GM18526 (cell line): ENCODE data around the gene NCAPG.

Source experiments
- POLR2A ChIP-seq: IDR thresholded peaks from 3 replicates; pipeline ENCODE4 v1.6.1; 2011; ENCODE audit not compliant: insufficient read length; ENCODE audit errors: extremely low read depth

The NCAPG gene

DNA sequence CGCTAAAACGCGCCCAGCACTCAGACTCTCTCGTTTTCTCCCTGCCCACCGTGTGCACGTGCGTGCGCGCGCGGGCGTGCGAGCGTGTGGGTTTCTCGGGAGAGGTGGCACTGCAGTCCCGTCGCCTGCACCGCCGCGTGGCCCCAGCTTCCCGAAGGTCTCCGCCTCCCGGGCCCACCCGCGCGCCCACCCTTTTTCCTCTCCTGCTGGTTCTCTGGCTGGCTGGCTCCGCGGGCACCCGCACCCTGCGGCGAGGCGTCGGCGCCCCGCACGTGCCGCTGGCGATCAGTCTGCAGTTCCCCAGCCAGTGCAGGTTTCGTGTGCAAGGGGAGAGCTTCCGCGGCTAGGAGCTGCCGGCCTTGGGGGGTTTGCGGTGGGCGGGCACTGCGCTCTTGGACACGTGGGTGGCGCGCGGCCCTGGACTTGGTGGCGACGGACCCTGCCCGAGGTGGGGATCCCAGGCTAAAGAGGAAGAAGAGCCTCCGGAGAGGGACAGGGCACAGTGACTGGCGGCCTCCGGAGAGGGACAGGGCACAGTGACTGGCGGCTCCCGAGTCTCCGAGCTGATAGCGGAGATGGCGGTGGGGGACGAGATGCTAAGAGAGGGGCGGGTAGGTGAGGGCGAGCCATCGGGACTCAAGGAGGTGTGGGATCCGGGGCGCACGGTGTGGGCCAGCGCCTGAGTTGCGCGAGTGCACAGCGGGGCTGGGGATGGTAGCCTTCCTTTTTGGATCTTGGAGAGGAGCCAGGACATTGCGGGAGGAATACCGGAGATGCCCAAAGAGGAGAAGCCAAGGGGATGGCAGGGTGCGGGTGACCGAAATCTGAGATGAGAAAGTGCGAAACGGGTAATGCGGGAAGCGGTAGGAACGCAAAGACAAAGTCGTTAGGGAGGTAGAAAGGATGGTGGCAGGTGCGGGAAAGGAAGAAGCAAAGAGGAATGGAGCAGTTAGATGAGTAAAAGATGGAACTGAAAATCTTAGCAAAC lies 29.2 kb upstream of the NCAPG start, which contains the start of gene FAM184B:
FAM184B (minus strand) TSS at position 322 of the 988 bp plus-strand sequence. CDS start 322 bp downstream, outside the sequence.
- no peak for TF ChIP-seq POLR2A

GRCh38 chr4:17785858-17786257 lies 24.9 kb upstream of the NCAPG start:
- no peak for TF ChIP-seq POLR2A

DNA sequence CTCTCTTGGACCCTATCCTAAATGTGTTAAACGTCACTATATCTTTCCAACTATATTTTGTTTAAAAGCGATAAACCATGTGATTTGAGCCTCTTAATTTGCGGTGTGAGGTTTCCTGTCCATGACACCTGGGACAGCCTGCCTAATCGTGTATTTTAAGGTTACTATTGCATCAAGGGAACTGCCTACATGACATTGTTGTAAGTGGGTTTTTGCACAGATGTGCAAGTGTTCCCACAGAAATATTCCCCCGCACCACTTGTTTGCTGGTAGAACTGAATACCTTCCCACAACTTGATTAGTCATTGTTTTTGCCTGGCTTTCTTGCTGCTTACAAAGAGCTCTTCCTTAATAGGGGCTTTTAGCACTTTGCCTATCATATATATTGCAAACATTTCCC lies 24.2 kb upstream of the NCAPG start:
- TF ChIP-seq POLR2A, result no peak

DNA sequence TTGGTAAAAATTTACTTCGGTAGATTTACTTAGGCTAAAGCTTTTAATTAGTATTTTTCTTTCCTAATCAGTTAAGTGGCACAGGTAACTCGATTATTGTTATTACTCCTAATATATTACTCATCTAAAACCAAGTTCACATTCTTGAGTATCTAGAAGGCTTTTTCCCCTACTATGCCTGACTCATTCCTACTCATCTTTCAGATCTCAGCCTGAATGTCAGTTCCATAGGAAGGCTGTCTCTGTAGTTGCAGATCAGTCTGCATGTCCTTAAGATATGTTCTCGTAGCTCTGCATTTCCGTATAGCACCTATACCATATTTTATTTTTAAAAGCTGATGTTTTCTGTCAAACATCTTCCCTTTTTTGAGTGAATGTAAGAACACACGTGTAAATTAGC lies 23.5 kb upstream of the NCAPG start:
- no peak for TF ChIP-seq POLR2A

DNA sequence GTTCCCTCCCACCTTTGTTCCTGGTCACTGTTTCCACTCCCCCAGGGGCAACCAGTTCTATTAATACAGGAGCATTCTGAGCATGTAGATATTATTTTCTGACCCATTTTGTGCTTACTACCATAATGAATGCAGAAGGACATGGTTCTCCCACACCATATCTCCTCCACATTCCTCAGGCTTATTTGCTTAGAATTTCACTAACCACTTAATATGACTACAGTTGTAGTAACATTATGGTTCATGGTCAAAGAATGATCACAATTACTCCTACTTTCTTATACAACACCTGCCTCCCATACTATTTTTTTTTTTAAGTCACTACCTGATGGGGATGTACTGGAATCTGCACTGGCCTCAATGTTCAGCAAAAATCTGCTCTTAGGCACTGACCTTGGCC lies 21.8 kb upstream of the NCAPG start:
- no peak for TF ChIP-seq POLR2A

- no peak for TF ChIP-seq POLR2A
Measured at GRCh38 chr4:17794730-17795129, 16.0 kb upstream of the NCAPG start.

- TF ChIP-seq POLR2A, result no peak
Measured at GRCh38 chr4:17797808-17798207, 13.0 kb upstream of the NCAPG start.

DNA sequence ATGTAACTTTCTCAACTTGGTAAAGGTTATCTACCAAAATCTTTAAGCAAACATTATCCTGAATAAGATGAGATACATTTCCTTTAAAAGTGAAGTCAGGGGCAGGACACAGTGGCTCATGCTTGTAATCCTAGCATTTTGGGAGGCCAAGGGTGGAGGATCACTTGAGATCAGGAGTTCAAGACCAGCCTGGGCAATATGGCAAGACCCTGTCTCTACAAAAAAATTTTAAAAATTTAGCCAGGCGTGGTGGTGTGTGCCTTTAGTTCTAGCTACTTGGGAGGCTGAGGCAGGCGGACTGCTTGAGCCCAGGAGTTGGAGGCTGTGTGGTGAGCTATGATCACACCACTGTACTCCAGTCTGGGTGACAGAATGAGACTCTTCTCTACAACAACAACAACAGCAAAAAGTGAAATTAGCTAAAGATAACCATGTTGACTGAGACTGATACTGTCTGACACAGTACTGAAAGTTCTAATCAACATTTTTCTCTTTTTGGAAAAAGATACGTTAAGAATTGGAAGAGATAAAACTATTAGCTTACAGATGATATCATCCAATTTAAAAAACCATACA lies 5.1 kb upstream of the NCAPG start:
- TF ChIP-seq POLR2A, result no peak

GRCh38 chr4:17807446-17807845 lies 3.3 kb upstream of the NCAPG start:
- no peak for TF ChIP-seq POLR2A

- no peak for TF ChIP-seq POLR2A
Measured at GRCh38 chr4:17809667-17810066, 1.1 kb upstream of the NCAPG start.

GRCh38 chr4:17811078-17811603 lies 362 bp downstream of the NCAPG start:
- TF ChIP-seq POLR2A, result no peak

- no peak for TF ChIP-seq POLR2A
Measured at GRCh38 chr4:17812125-17812524, 1.3 kb downstream of the NCAPG start.

DNA sequence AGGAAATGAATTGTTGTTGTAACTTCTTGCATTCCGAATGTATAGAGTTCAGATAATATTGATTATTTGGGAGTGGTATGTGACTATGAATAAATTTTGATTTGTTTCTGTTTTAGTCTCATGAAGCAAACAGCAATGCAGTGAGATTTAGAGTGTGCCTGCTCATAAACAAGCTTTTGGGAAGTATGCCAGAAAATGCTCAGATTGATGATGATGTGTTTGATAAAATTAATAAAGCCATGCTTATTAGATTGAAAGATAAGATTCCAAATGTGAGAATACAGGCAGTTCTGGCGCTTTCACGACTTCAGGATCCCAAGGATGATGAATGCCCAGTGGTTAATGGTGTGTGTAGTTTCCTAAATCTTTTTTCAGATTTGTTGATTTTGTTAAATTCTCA lies 2.0 kb downstream of the NCAPG start:
- no peak for TF ChIP-seq POLR2A

DNA sequence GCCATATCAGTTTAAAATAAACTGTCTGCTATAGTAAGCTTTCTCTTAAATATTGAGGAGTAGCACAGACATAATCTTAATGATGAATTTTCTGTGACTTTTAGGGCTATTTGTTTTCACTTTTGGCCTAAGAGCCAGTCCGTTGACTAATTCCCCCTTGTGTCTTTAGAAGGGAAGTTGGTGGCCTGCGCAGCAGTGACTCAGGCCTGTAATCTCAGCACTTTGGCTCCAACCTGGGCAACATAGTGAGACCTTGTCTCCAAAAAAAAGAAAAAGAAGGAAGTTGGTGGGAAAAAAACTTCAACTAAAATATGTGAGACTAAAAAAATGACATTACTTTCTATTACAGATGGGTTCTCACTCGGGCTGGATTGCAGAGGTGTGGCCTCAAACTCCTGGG lies 3.4 kb downstream of the NCAPG start:
- TF ChIP-seq POLR2A, result no peak

GRCh38 chr4:17816142-17816541 lies 5.4 kb downstream of the NCAPG start:
- no peak for TF ChIP-seq POLR2A

- no peak for TF ChIP-seq POLR2A
Measured at GRCh38 chr4:17817027-17817426, 6.2 kb downstream of the NCAPG start.
